DND-41 (cell line): ENCODE data around the gene WDR43.

Experiments used
- EZH2 ChIP-seq: IDR thresholded peaks from 3 replicates; pipeline ENCODE4 v1.6.1; 2012; ENCODE audit warnings: borderline replicate concordance, low read depth, mild to moderate bottlenecking, moderate library complexity, low read length, inconsistent platforms; ENCODE audit not compliant: severe bottlenecking
- TF ChIP-seq, protein P1 (sequence below): IDR thresholded peaks from 2 replicates; pipeline ENCODE4 v1.5.1; 2012; ENCODE audit warnings: borderline replicate concordance, low read length, moderate library complexity, mild to moderate bottlenecking; ENCODE audit not compliant: poor library complexity, severe bottlenecking; ENCODE audit errors: extremely low read depth

DNA sequence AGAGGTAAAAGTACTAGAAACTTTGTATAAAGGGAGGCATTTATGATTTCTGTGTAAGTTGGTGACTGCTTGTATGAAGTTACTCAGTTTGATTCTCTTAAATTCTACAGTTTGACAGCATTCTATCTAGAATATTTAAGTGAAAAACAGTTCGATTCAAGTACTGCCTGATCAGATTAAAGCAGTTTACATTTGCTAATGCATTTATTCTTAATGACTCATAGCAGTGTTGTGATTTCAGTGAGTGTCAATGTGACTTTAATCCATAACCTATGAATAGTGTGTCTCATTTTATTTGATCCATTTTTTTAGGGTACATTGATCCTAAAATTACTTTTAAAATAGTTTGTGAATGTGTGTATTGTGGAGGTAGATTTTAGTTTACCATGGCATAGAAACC is 35.7 kb downstream of the WDR43 start:
- TF ChIP-seq, protein P1, sequence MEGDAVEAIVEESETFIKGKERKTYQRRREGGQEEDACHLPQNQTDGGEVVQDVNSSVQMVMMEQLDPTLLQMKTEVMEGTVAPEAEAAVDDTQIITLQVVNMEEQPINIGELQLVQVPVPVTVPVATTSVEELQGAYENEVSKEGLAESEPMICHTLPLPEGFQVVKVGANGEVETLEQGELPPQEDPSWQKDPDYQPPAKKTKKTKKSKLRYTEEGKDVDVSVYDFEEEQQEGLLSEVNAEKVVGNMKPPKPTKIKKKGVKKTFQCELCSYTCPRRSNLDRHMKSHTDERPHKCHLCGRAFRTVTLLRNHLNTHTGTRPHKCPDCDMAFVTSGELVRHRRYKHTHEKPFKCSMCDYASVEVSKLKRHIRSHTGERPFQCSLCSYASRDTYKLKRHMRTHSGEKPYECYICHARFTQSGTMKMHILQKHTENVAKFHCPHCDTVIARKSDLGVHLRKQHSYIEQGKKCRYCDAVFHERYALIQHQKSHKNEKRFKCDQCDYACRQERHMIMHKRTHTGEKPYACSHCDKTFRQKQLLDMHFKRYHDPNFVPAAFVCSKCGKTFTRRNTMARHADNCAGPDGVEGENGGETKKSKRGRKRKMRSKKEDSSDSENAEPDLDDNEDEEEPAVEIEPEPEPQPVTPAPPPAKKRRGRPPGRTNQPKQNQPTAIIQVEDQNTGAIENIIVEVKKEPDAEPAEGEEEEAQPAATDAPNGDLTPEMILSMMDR, result no peak
- TF ChIP-seq EZH2, result no peak
